NCI-H1417 (cell line): ENCODE data around the gene KRTAP2-1.
"Not testable (repeated sequence)": the region's sequence is repeated elsewhere in the genome, so short reads cannot be mapped to it uniquely, and the experiment has no call there.

Source experiments
- DNase-seq, 3 experiments: peaks; one replicate each; lab custom pipeline; 2025; lab: John Stamatoyannopoulos, UW

KRTAP2-1 gene

DNA sequence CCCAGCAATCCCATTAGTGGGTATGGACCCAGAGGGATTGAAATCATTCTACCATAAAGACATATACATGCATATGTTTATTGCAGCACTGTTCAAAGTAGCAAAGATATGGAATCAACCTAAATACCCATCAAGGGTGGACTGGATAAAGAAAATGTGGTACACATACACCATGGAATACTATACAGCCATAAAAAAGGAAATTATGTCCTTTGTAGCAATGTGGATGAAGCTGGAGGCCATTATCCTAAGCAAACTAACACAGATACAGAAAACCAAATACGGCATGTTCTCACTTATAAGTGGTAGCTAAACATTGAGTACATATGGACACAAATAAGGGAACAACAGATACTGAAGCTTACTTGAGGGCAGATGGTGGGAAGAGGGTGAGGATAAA, 10.4 kb upstream of the KRTAP2-1 start:
- no peak for DNase-seq

DNA sequence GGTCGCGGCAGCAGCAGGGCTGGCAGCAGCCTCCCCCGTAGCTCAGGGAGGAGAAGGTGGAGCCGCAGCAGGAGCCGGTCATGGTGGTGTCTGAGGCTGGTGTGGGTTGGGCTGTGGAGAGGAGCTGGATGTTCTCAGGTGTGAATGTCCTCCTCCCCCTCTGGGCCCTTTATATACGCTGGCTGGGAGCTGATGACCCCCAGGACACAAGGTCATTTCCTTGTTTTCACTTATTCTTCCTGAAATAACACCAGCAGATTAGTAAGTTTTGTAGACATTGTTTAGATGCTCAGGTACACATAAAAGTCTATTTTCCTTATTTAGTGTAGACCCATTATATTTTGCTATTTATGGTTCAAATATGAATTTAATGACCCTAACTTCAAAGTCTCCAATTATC, 8.0 kb upstream of the KRTAP2-1 start, which contains the start of gene KRTAP2-2:
KRTAP2-2 (minus strand) TSS at position 101 of the 400 bp plus-strand sequence; CDS start at position 82, 19 bp downstream.
- not testable (repeated sequence) for DNase-seq

DNA sequence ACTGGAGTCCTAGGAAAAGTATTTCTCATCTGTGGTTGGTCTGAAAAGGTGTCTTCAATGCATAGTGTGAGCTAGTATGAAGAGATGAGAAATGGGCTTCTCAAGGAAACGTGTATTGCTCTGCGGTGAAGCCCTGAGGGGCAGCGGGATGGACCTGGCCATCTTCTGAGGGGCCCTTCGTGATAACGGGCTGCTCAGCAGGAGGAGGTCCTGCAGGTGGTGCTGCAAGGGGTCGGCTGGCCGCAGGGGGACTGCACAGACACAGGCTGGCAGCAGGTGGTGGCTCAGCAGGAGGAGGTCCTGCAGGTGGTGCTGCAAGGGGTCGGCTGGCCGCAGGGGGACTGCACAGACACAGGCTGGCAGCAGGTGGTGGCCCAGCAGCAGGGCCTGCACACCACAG, 7.4 kb upstream of the KRTAP2-1 start:
- not testable (repeated sequence) for DNase-seq

DNA sequence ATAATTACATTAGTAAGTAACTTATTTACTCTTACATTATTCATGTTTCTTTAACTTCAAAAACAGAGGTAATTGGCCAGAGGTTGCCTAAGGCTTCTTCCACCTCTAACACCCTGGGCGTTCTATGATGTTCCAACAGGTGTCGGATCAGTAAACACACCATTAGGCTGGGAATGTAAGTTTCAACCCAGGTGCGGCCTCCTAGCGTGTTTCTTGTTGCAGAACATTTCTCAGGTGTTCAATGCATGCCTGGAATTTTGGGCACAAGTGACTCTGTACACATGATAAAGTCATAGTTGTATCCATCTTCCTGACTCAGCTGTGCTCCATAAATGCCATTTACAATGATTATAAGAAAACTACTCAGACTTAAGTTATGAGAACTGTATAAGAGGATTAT, 6.9 kb upstream of the KRTAP2-1 start:
- DNase-seq: no peak

DNA sequence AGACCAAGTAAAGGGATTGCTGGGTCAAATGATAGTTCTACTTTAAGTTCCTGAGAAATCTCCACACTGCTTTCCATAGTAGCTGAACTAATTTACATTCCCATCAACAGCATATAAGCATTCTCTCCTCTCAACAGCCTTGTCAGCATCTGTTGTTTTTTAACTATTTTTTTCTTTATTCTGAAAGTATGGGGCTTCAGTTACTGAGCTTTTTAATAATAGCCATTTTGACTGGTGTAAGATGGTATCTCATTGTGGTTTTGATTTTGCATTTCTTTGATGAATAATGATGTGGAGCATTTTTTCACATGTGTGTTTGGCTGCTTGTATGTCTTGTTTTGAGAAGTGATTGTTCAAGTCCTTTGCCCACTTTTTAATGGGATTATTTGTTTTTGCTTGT, 5.5 kb upstream of the KRTAP2-1 start:
- no peak for DNase-seq

DNA sequence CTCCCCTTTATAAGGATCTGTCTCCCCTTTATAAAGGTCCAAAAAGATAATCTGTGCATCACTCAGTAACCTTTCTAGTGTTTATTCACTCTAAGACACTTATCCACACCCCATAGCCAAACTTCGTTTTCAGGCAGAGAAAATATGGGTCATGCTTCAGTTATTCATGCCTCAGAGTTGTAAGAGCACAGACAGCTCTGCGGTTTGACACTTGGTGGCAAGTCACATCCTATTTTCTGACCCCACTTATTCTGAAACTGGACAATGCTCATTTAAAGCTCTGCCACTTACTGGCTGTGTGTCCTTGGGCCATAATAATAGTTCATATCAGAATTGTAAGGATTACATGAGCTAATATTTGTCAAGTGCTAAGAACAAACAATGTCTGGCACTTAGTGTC, 2.0 kb upstream of the KRTAP2-1 start:
- DNase-seq: no peak

DNA sequence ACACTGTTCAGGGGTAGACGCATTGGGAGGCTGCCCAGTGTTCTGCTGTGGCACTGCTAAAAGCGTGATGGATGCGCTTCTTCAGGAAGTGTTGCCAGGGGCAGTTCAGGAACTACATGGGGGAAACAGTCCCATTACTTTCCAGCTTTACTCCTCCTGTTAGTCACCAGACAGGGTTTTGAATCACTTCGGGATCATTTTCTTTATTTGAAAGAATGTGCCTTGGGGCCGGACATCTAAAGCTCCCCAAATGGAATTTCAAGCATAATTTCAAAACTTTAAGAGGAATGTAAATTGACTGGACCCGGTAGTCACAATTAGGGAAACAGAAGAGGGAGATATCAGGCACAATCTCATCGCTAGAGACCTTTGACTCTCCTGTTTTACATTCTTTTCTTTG, 1.3 kb upstream of the KRTAP2-1 start:
- DNase-seq: no peak

DNA sequence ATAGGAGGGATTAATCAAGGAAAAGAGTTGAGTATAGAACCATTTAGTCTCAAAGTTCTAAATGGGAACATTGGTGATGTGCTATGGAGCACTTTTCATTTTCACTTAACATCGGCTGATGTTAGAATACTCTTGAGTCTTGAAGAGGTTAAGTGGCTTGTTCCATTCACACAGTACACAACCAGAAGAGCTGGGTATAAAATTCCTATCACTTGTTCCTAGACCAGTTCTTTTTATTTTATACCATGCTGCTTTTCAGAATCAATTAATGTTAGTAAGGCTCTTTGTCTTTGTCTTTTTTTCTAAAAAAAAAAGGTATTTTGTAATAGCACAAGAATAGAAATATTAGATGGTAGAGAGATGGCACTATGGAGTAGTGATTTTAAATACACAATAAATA, 4.2 kb downstream of the KRTAP2-1 start:
- DNase-seq: no peak

DNA sequence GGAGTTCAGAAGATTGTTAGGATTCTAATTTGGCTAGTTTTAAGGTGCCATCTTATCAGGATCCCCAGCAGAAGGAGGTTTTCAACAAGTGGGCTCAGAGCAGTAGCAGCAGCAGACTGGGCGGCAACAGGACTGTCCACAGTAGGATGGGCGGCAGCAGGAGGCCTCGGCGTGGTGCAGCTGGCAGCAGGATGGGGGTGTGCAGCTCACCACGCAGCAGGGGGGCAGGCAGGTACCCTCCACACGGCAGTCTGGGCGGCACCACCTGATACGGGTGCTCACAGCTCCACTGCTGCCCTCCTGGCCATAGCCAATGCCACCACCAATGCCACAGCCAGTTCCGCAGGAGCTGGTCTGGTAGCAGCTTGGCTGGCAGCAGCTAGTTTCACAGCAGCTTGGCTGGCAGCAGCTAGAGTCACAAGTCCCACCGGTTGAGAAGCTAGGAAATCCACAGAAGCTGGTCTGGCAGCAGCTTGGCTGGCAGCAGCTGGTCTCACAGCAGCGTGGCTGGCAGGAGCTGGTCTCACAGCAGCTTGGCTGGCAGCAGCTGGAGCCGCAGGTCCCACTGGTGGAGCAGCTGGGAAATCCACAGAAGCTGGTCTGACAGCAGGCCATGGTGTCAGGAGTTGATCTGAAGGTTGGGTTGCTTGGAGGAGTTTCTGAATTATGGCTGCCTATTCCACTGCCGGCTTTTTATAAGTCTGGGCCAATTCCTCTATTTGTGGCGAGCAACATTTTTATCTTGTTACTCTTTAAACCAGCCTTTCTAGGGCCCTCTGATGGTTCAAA, 6.1 kb downstream of the KRTAP2-1 start, which contains the start of gene KRTAP1-1:
KRTAP1-1 (minus strand) TSS at position 668 of the 789 bp plus-strand sequence; CDS start at position 615, 53 bp downstream.
- DNase-seq: peak in 2 of 3 experiments; percentile 53 to 78

DNA sequence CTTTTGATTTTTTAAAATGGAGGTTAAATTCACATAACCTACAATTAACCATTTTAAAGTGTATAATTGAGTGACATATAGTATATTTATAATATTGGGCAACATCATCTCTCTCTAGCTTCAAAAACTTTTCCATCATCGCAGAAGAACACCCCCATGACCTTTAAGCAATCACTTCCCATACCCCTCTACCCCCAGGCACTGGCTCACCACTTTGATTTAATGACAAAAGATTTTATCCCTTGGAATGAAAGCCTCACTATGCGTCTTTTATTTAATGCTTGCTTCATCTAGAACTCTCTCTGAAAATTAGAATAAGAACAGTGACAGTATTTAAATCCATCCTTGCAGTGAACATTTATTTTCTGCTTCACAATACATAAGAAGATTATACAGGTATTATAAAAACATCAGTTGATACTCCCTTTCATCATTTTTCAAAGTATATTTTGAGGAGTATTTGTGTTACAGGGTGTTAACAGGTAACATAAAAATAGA, 9.2 kb downstream of the KRTAP2-1 start:
- DNase-seq: no peak

DNA sequence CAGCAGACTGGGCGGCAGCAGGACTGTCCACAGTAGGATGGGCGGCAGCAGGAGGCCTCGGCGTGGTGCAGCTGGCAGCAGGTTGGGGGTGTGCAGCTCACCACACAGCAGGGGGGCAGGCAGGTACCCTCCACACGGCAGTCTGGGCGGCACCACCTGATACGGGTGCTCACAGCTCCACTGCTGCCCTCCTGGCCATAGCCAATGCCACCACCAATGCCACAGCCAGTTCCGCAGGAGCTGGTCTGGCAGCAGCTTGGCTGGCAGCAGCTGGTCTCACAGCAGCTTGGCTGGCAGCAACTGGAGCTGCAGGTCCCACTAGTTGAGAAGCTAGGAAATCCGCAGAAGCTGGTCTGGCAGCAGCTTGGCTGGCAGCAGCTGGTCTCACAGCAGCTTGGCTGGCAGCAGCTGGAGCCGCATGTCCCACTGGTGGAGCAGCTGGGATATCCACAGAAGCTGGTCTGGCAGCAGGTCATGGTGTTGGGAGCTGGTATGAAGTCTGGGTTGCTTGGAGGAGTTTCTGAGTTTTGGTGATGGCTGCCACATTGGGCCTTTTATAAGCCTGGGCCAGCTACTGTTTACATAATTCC, 12.7 kb downstream of the KRTAP2-1 start, which contains the start of gene KRTAP1-3:
KRTAP1-3 (minus strand) TSS at position 529 of the 590 bp plus-strand sequence; CDS start at position 476, 53 bp downstream.
- peak in 2 of 3 experiments; percentile 50 to 86 for DNase-seq

DNA sequence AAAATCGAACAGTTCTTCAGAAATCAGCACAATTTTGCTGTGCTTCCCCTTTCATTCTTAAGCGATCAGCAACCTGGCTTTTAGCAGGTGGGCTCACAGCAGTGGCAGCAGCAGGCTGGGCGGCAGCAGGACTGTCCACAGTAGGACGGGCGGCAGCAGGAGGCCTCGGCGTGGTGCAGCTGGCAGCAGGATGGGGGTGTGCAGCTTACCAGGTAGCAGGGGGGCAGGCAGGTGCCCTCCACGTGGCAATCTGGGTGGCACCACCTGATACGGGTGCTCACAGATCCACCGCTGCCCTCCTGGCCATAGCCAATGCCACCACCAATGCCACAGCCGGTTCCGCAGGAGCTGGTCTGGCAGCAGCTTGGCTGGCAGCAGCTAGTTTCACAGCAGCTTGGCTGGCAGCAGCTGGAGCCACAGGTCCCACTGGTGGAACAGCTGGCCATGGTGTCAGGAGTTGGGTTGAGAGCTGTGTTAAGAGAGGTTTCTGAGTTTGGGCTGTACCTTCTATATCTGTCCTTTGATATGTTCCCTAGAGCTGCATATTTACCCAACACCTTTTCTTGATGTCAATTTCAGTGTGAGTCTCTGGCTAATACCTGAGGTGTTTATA, 17.4 kb downstream of the KRTAP2-1 start, which contains the start of gene KRTAP1-4:
KRTAP1-4 (minus strand) TSS at position 563 of the 613 bp plus-strand sequence; CDS start at position 446, 117 bp downstream.
- DNase-seq: peak in 1 of 3 experiments; percentile 25

DNA sequence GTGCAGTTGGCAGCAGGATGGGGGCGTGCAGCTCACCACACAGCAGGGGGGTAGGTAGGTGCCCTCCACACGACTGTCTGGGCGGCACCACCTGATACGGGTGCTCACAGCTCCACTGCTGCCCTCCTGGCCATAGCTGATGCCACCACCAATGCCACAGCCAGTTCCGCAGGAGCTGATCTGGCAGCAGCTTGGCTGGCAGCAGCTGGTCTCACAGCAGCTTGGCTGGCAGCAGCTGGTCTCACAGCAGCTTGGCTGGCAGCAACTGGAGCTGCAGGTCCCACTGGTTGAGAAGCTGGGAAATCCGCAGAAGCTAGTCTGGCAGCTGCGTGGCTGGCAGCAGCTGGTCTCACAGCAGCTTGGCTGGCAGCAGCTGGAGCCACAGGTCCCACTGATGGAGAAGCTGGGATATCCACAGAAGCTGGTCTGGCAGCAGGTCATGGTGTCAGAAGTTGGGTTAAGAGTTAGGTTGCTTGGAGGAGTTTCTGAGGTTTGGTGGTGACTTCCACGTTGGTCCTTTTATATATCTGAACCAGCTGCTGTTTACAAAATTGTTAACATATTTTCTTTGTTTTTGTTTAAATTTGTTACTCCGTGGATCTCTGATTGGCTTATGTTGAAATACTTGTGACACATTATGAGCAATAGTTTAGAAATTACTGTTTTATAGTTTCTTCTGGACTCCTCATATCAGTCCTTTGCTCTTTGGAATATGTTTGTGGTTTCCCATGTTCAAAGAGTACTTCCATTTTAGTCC, 20.2 kb downstream of the KRTAP2-1 start, which contains the start of gene KRTAP1-5:
KRTAP1-5 (minus strand) TSS at position 494 of the 757 bp plus-strand sequence; CDS start at position 441, 53 bp downstream.
- peak in 1 of 3 experiments; percentile 3 for DNase-seq

DNA sequence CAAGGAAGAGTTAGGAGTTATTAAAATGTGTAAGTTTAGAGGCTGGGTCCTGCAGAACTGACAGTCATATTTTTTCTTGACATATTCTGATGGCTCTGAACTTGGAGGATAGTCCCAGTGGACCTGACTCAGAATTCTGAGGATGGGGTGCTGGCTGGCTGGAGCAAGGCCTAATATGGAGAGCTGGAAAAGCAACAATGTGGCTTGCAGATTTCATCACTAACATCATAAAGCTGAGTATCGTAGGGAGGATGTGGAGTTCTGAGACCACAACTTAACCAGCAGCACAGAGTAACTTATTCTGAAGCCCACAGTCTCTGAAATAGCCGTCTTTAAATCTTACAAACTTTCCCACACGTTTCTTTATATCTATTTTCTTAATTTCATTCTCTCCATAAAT, 22.4 kb downstream of the KRTAP2-1 start:
- DNase-seq: no peak

DNA sequence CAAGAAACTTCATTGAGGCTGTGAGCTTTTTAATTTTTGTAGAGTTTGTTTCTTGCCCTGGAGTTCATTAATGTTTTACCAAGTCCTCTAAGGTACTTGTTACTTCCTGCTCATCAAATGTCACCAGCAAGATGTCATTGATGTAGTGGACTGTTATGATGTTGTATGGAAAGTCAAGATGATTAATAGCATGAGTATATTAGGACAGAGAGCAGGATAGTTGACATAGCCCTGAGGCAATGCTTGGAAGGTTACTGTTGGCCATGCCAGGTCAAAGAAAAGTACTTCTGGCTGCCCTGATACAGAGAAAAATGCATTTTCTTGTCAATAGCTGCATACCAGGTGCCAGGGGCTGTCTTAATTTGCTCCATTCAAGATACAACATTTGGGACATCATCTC, 26.8 kb downstream of the KRTAP2-1 start:
- peak in 1 of 3 experiments; percentile 19 for DNase-seq

DNA sequence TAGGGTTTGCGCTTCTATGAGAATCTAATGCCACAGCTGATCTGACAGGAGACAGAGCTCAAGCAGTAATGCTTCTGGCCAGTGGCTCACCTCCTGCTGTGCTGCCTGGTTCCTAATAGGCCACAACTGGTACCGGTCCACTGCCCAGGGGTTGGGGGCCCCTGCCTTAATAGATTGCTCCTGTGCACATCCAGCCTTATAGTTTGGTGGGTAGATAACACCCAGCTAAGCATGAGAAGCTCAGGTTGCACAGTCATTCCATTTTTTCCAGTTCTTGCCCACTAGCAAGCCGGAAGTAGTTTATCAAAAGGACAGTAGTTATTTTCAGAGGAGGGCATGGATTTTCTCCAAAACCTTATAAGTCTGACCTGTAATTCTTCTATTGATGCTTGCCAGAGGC, 27.7 kb downstream of the KRTAP2-1 start:
- DNase-seq: no peak

DNA sequence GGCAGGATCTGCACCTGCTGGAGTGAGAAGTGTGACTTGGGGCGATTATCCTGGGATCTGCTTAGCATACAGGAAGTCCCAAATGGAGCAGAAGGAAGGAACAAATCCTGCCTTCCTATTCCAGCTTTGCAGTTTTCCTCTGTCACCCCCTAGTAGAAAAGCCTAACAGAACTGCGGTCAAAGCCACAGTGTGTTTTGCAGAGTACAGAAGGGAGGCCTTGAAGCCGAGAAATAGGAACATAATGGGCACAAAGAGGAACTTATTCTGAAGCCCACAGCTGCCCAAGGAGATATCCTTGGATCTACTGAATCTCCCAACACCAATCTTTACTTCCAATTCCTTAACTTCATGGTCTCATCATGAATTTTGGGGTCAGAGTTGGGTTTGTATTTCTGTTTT, 28.6 kb downstream of the KRTAP2-1 start:
- DNase-seq: no peak

DNA sequence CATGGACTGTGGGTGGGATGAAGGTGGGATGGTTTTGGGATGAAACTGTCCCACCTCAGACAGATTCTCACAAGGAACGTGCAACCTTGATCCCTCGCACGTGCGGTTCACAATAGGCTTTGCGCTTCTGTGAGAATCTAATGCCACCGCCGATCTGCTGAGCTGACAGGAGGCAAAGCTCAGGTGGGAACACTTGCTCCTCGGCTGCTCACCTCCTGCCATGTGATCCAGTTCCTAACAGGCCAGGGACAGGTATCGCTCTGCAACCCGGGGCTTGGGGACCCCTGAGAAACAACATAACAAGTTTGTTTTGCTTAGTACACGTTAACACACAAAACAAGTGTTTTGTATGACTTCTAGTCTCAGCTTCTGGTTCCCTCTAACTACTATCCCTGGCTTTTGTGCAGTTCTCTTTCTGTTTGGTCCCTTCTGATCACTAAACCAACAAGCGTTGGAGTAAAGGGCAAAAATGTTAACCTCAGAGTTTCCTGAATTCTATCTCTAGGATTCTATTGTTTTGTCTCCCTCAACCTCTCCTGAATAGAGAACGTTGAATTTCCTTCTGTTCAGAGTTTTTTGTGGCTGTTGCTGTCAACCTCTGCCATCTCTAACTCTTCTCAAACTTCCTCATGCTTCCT, 30.4 kb downstream of the KRTAP2-1 start:
- no peak for DNase-seq

DNA sequence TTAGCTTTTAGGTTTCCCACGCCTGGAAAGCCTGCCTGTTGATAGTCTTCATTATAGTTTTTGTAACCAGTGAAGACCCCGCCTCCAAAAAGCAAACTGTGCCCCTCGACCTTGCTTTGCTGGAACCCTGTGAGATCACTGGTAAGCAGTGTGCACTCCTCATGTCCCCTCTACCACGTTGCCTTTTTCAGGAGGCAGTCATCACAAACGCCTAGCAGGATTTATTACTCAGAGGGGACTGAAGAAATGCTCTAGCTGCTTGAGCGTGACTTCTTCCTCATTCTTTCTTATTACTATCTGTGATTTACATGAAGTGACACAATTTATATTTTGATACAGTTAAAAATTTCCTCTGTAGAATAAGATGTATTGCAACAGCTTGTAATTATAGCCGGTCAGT, 31.7 kb downstream of the KRTAP2-1 start:
- DNase-seq: no peak

DNA sequence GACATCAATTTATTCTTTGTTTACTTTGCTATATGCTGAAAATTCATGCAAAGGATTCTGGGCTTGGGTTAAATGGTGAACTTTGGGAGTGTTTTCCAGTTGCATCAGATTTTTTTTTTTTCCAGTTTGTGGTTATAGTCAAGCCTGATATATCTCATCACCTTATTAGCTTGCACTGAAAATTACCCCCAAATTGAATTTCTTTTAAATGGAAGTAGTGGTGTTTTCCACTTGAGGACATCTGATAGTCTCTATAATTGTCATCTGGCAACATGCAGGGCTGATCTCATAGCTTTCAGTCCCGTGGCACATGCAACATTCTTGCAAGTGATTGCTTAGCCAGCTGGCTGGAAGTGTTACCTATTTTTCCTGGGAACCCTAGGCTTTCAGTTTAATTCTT, 33.5 kb downstream of the KRTAP2-1 start:
- DNase-seq: peak in 1 of 3 experiments; percentile 36

DNA sequence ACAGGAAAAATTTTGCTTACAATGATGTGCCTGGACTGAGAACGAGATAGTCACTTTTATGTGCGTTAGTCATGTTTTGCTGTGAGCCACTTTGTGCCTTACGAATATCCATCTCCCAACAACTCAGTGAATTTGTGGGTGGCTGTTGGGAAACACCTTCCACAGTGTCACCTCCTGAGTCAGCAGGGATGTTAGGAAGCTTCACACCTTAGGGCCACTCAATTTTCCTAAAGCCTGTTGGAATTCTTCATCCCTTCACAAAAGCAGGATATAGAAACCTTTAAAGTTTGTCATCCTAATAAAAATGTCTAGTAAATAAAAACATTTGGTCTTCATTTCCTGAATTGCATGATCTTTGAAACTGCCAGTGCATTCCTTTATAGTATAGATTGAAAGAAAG, 33.9 kb downstream of the KRTAP2-1 start:
- DNase-seq: no peak
